GM10847 (cell line): ENCODE data around the gene ACAA2.

Source experiments
- POLR2A ChIP-seq: IDR thresholded peaks from 2 replicates; pipeline ENCODE4 v1.6.1; 2011; ENCODE audit not compliant: insufficient read length; ENCODE audit errors: extremely low read depth

ACAA2 gene

DNA sequence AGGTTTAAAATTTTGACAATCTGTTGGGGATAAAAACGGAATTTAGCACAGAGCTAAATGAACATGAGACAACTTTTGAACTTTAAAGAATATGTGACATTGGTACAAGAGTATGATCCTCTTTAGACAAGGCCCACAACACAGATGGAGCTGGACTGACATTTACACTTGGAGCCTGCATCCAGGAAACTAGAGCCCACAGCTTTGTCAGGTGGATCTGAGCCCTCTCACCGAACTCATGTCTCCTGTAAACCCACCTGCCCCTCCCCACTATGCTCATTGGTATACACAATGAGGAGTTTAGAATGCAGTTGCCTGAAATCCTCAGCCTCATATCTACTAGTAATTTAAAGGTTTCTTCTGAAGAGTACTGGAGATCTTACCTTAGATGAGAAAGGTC is 22.1 kb upstream of the ACAA2 start:
- TF ChIP-seq POLR2A, result no peak

DNA sequence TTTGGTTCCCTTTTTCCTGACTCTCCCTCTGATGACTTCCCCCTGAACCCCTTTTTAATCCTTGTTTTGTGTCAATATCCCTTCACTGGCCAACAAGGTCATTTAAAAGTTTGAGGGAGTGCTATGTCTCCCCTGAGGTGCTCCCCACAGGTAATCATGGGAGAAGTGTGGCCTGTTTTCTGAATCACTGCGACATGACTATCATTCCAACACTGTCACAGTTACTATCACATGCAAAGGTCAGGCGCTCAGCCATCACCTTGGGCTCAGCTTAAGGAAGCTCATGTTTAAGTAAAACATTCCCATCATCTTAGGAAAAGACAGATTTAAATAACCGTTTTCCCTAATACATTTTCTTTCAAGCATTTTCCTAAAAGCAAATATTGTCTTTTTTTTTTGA is 20.9 kb upstream of the ACAA2 start:
- TF ChIP-seq POLR2A, result no peak

DNA sequence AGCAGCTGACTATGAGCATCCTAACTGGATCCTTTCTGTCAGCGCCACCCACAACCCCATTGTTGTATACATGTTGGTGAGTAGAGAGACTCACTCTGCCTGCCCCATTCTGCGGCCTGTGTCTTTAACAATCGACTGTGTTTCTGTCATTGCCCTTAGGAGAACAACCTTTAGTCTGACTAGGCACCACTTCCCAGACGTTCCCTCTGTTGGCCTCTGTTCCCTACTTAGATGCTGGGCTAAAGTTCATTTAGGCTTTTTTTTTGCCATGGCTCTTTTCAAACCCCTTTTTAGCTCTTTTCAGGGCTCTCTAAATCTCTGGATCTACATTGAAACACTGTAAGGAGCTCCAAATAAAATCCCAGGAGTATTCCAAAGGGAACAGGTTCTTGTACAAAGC is 20.5 kb upstream of the ACAA2 start:
- TF ChIP-seq POLR2A, result no peak

DNA sequence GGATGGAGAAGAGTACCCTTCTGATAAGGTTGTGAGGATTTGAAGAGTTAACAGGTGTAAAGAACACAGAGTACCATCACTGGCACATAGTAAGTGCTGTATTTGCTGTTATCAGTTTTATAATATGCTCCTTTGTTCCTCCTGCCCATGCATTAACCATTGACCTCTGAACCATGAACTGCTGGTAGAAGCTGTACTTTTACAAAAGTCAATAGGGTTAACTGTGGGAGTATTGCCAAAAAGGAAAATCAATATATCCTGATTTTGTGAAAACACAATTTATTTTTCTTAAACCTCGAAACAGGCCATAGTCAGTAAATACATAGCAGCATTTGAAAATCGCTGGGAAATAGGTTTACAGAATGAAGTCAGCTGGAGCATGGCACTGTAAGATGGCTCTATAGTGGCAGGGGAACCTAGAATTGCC is 18.9 kb upstream of the ACAA2 start:
- no peak for TF ChIP-seq POLR2A

DNA sequence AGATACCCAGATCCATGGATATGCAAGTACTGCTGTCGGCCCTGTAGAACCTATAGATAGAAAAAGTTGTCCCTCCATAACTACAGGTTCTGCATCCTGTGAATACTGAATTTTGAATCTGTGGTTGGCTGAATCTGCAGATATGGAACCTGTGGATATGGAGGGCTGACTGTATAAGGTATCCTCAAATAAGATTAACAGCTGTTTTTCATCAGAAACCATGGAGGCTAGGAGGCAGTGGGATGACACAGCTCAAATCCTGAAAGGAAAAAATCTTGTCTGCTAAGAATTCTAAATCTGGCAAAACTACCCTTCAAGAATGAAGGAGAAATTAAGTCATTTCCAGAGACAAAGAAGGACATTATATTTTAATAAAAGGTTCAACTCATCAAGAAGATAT is 14.7 kb upstream of the ACAA2 start:
- TF ChIP-seq POLR2A, result no peak

DNA sequence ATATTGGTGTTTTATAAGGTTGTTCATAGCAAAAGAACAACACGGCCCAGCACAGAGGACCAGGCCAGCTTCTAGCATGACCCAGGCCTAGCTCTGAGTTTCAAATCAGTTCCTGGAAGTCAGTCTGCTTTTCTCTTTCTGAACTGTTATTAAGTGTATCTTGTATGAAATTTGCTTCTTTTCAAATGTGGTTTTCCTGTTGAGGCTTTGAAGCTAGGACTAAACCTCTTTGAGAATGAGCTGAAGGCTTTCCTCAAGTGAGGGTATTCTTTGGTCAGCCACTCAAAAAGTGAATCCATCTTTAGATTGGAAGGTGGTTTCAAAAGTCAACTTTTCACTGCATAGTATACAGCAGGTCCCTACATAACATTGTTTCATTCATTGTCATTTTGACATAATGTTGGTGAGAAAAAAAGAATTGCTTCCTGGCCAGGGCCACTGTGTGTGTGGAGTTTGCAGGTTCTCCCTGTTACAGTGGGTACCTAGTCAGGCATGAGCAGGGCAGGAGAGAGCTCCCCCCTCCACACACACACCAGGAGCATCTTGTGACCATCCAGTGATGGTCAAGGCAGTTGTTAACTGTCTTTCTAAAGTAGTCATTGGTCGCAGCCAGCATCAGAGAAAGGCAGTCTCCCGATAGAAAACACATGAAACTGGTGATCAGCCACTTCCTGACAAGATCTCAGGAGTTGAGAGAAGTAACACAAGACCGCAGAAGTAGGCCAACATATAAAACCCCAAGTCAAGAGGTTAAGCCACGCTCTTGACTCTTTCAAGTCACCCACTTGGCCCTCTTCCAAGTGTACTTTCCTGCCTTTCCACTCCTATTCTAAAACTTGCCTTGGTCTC is 6.7 kb upstream of the ACAA2 start:
- no peak for TF ChIP-seq POLR2A

DNA sequence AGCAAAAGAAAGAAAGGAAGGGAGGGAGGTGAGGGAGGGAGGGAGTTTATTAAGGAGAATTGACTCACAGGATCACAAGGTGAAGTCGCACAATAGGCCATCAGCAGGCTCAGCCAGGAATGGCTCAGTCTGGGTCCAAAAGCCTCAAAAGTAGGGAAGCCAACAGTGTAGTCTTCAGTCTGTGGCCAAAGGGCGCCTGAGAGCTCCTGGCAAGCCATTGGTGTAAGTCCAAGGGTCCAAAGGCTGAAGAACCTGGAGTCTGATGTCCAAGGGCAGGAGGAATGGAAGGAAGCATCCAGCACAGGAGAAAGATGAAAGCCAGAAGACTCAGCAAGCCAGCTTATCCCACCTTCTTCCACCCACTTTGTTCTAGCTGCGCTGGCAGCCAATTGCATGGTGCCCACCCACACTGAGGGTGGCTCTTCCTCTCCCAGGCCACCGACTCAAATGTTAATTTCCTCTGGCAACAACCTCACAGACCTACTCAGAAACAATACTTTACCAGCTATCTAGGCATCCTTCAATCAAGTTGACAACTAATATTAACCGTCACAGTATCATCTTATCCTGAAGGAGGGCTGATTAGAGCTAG is 5.8 kb upstream of the ACAA2 start:
- no peak for TF ChIP-seq POLR2A

DNA sequence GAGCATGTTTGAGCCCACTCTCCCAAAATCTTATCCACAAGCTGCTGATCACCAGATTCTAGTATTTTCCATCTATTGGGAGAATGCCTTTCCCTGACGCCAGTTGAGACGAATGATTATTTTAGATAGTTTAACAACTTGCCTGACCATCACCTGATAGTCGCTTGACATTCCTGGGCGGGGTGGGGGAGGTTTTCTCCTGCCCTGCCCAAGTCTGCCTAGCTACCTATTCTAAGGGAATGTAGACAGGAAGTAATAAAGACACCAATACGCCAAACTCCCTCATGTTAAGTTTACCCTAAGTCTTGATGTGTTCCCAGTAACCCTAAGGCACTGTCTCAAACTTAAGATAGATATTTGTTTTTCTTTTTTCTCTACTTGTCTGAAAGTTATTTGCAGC is 4.6 kb upstream of the ACAA2 start:
- TF ChIP-seq POLR2A, result no peak

DNA sequence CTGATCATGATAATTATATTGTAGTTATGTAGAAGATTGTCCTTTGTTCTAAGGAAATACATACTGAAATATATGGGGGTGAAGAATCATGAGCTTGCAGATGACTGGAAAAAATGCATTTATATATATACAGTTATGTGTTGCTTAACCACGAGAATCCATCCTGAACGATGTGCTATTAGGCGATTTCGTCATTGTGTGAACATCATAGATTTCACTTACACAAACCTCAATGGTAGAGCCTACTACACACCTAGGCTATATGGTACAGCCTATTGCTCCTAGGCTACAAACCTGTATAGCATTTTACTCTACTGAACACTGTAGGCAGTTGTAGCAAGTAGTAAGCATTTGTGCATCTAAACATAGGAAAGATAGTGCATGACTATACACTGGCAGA is 2.6 kb upstream of the ACAA2 start:
- no peak for TF ChIP-seq POLR2A

DNA sequence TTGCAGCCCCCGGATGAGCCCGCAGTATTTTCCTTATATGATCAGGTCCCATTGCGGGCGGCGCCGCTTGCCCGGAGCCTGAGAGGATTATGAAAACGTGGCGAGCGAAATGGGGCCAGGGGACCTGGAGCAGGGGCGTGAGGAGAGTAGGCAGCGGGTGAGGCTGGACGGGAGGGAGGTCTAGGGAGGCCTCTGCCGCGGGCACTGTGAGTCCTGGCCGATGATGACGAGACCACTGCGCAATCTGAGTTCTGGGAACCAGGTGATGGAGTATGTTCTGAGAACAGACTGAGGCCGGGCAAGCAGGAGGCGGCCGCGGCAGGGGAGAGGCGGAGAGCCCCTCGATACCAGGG is 790 bp upstream of the ACAA2 start:
- TF ChIP-seq POLR2A, result no peak

DNA sequence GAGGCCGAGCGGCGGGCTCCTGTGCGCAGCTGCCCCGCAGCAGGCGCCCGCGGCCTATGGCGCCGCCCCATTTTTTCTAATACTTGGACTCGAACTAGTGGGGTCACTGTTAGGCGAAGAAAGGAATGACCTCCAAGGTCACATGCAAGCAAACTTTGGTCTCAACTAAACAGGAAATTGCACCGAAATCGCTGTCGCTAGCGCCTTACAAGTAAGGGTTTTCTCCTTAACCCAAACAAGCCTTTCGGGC is 339 bp downstream of the ACAA2 start:
- no peak for TF ChIP-seq POLR2A

DNA sequence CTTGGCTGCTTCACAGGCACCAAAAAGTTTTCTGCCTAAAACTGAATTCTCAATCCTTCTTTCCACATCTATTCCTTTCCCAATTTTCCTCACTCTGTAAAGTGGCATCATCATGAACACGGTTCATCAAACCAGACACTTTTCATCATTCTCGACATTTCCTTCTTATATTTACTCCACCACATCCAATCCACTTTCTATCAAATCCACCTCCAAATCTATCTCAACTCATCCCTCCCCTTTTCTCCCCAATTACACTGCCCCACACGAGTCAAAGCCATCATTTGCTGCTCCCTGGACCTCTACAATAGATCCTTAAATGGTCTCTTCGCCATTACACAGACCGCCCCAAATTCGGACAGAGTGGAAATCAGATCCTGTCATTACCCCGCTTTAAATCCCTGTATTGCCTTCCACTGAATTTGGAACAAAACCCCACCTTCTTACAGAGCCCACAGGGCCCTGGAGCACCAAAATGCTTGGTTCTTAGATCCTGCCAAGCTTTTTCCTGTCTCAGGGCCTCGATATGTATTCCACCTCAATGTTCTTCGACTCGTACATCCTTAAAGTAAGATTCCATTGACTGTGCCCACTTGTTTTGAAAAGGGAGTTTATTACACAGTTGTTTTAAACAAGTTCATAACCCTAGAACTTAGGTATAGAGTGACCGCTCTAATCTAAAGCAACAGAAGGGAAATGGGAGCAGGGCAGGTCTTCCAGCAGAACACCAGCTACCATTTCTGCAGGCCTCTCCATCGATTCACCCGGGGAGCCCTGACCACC is 856 bp downstream of the ACAA2 start:
- TF ChIP-seq POLR2A, result no peak

DNA sequence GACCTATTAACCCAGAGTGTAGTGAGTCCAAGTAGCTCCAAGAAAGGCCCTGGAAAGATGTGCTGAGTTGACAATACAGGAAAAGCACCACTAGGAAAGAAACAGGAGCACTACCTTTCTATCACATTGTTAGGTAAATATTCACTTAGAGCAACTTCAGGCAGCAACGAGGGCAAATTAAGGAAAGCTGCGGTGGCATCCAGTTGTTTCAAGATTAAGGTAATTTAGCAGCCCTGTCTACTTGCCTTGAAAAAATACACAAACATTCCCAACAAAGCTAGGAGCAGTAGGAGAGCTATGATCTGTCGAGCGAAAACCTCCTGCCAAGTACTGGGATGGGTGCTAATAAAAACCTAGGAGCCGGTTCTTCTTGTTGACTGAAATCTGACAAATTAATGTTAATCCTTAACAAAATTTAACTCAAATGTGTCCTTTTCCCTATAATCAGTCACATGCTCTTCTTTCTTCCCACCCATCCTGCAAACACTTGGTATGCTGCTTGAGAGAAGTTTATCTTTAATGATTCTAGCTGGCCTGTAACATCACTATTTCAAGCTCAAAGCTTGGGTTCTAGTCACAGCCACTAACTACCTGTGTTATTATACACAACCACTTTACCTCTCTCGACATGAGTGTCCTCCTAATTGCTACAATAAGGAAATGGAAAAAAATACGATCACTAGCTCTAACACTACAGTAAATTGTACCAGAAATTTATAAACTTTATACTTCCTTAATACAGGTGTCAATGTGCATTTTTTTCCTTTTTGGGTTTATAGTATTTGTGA is 2.0 kb downstream of the ACAA2 start:
- TF ChIP-seq POLR2A, result no peak

DNA sequence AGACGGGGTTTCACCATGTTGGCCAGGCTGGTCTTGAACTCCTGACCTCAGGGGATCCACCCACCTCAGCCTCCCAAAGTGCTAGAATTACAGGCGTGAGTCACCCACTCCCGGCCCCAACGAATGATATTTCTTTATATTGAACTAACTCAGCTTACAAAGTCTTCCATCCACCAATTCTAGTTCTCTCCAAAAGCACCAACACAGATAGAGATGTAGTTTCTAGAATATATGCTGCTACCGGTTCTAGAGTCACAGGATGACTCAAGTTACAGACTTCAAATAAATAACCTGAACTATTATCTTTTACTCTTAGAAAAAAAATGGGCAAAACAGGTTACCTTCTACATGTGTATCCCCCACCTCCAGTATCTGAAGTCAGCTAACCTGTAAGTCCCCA is 9.2 kb downstream of the ACAA2 start:
- no peak for TF ChIP-seq POLR2A

DNA sequence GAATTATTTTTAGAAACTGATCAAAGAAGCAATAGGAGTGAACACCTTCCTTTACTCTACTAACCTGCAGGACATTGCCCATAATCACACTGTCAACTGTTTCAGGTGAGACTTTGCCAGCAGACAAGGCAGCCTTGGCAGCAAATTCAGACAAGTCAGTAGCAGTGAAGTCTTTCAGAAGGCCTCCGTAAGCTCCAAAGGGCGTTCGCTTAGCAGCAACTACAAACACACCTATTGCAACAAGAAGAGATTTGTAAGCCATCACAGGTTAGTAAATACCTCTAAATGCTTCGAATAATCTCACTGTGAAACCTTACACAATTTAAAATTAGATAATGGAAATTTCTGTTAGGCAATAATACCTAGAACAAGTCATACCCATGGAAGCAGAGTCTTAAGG is 10.7 kb downstream of the ACAA2 start:
- TF ChIP-seq POLR2A, result no peak

DNA sequence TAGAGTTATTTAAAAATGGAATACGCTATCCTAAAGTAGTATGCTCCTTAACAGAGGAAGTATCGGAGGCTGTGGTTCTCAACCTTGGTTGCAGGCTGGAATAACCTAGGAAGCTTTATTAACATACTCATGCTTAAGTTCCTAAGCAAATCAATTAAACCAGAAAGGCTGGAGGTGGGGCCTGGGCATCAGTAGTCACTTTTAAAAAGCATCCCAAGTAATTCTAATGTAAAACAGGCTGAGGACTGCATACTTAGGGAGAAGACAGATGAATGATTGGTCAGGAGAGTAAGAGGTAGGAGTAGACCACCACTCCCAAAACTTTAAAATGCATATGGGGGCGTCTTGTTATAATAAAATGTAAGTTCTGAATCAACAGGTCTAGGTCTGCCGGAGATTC is 15.3 kb downstream of the ACAA2 start:
- TF ChIP-seq POLR2A, result no peak
